DOHH2 (cell line): ENCODE results near the gene ZMYND8.

ENCODE experiments used
- H3F3A ChIP-seq: fragments of 200-600 bp; sonication (generic), shearing (Covaris generic); 2 replicates; pipeline ENCODE4 v1.6.0; 2016; ENCODE audit warnings: antibody characterized with exemption, mild to moderate bottlenecking; ENCODE audit not compliant: control insufficient read depth, insufficient read depth
- H3K27ac ChIP-seq: fragments of 200-600 bp; sonication (generic); 2 replicates; pipeline ENCODE4 v1.5.1; 2014; ENCODE audit warnings: low read depth, mild to moderate bottlenecking, low read length, moderate library complexity
- H3K27me3 ChIP-seq: fragments of 200-600 bp; sonication (generic); 2 replicates; pipeline ENCODE4 v1.6.1; 2014; ENCODE audit warnings: mild to moderate bottlenecking, low read length, mixed read lengths; ENCODE audit not compliant: control insufficient read depth
- H3K36me3 ChIP-seq: fragments of 200-600 bp; sonication (generic); 2 replicates; pipeline ENCODE4 v1.6.1; 2014; ENCODE audit warnings: mild to moderate bottlenecking, low read length, moderate library complexity, mixed read lengths; ENCODE audit not compliant: control insufficient read depth
- H3K4me1 ChIP-seq: fragments of 200-600 bp; sonication (generic); 2 replicates; pipeline ENCODE4 v1.6.1; 2014; ENCODE audit warnings: mild to moderate bottlenecking, low read length, mixed read lengths; ENCODE audit not compliant: control insufficient read depth
- H3K4me2 ChIP-seq: fragments of 200-600 bp; sonication (generic); 2 replicates; pipeline ENCODE4 v1.6.0; 2014; ENCODE audit warnings: mild to moderate bottlenecking, low read length, moderate library complexity
- H3K4me3 ChIP-seq: fragments of 200-600 bp; sonication (generic); 2 replicates; pipeline ENCODE4 v1.5.1; 2014; ENCODE audit warnings: mild to moderate bottlenecking, low read length, mixed read lengths
- H3K79me2 ChIP-seq: fragments of 200-600 bp; sonication (generic); 2 replicates; pipeline ENCODE4 v1.6.1; 2014; ENCODE audit warnings: mild to moderate bottlenecking, low read length, mixed read lengths; ENCODE audit not compliant: control insufficient read depth
- H3K9me2 ChIP-seq: fragments of 200-600 bp; sonication (generic); replicated peaks from 2 replicates; pipeline ENCODE4 v1.6.1; 2014; ENCODE audit warnings: mild to moderate bottlenecking, low read length, mixed read lengths; ENCODE audit not compliant: control insufficient read depth
- H3K9me3 ChIP-seq: fragments of 200-600 bp; sonication (generic); 2 replicates; pipeline ENCODE4 v1.6.1; 2014; ENCODE audit warnings: antibody characterized with exemption, low read length, mixed read lengths; ENCODE audit not compliant: control insufficient read depth, insufficient read depth
- H4K20me1 ChIP-seq: fragments of 200-600 bp; sonication (generic); 2 replicates; pipeline ENCODE4 v1.6.0; 2014; ENCODE audit warnings: low read depth, mild to moderate bottlenecking, antibody characterized with exemption, low read length, moderate library complexity; ENCODE audit not compliant: control insufficient read depth, insufficient read depth
- CTCF ChIP-seq: fragments of 200-600 bp; sonication (generic); IDR thresholded peaks from one replicate; pipeline ENCODE4 v1.5.1; 2014; ENCODE audit warnings: antibody characterized with exemption, mild to moderate bottlenecking, low read depth, low read length; ENCODE audit not compliant: poor library complexity, severe bottlenecking
- EZH2phosphoT487 ChIP-seq: fragments of 200-600 bp; sonication (generic); IDR thresholded peaks from 2 replicates; pipeline ENCODE4 v1.6.1; 2017; ENCODE audit warnings: borderline replicate concordance, mild to moderate bottlenecking, antibody characterized with exemption, low read length, moderate library complexity, mixed read lengths

ZMYND8 gene

GRCh38 chr20:47267621-47268020 lies 88.9 kb downstream of the ZMYND8 start:
- Histone ChIP-seq H3K4me1 (peaks cover 50% of the 10 kb centered on the region), H3K36me3 (peaks cover 59% of the 10 kb centered on the region), H3K9me2 (no peaks in the 10 kb centered on the region), H3K27me3 (no peaks in the 10 kb centered on the region), H3K4me2 (no peak overlapping the region), H3K4me3 (no peak overlapping the region), H3K9me3 (no peaks in the 10 kb centered on the region), H4K20me1 (no peaks in the 10 kb centered on the region), H3F3A (peaks cover 21% of the 10 kb centered on the region), H3K27ac (no peak overlapping the region), H3K79me2 (peaks cover 77% of the 10 kb centered on the region)
- TF ChIP-seq EZH2phosphoT487, result no peak
- no peak for TF ChIP-seq CTCF

GRCh38 chr20:47266847-47267515 lies 89.5 kb downstream of the ZMYND8 start:
- Histone ChIP-seq H3K36me3 (peaks cover 58% of the 10 kb centered on the region), H3K27me3 (no peaks in the 10 kb centered on the region), H4K20me1 (no peaks in the 10 kb centered on the region), H3K4me3 (no peak overlapping the region), H3K27ac (peak overlapping the region; percentile 2; the same call in 1 of the 2 replicates), H3K79me2 (peaks cover 74% of the 10 kb centered on the region), H3K4me2 (no peak overlapping the region), H3F3A (peaks cover 25% of the 10 kb centered on the region), H3K4me1 (peaks cover 55% of the 10 kb centered on the region), H3K9me3 (no peaks in the 10 kb centered on the region), H3K9me2 (no peaks in the 10 kb centered on the region)
- TF ChIP-seq CTCF, result no peak
- TF ChIP-seq EZH2phosphoT487, result no peak

- Histone ChIP-seq H3F3A (peaks cover 26% of the 10 kb centered on the region), H3K79me2 (peaks cover 74% of the 10 kb centered on the region), H3K36me3 (peaks cover 59% of the 10 kb centered on the region), H3K4me2 (no peak overlapping the region), H3K9me2 (no peaks in the 10 kb centered on the region), H3K27ac (peak overlapping the region; percentile 4; the same call in 1 of the 2 replicates), H3K4me3 (no peak overlapping the region), H3K9me3 (no peaks in the 10 kb centered on the region), H3K4me1 (peaks cover 65% of the 10 kb centered on the region), H4K20me1 (no peaks in the 10 kb centered on the region), H3K27me3 (no peaks in the 10 kb centered on the region)
- TF ChIP-seq CTCF, result no peak
- no peak for TF ChIP-seq EZH2phosphoT487
Observed at GRCh38 chr20:47265984-47266383, 90.5 kb downstream of the ZMYND8 start.
